Measurements from ENCODE around the gene HBP1. TPM values are rescaled to one million over a fixed set of nuclear protein-coding genes. Genes with fewer than 3 reads are reported as not detected.

The HBP1 gene
- total RNA-seq, 1 donor from 2014 or later: 121 TPM

- Histone ChIP-seq H3K27ac (peak overlapping the region; percentile 66), H3K9ac (no peak overlapping the region), H3F3A (ENCODE audit: low read depth) (no peaks in the 10 kb centered on the region), H3K4me3 (no peak overlapping the region), H3K4me2 (peak overlapping the region; percentile 28), H3K4me1 (peaks cover 17% of the 10 kb centered on the region), H2AFZ (replicated peaks) (no peak overlapping the region), H4K20me1 (ENCODE audit: low read depth) (no peaks in the 10 kb centered on the region), H3K79me2 (ENCODE audit: low read depth) (no peaks in the 10 kb centered on the region), H3K9me3 (ENCODE audit: low read depth) (no peaks in the 10 kb centered on the region), H3K27me3 (no peaks in the 10 kb centered on the region), H3K36me3 (peaks cover 7% of the 10 kb centered on the region)
- Mint-ChIP-seq H3K36me3 (peaks cover 30% of the 10 kb centered on the region), H3K27me3 (ENCODE audit: insufficient read depth, low read depth) (no peaks in the 10 kb centered on the region), H3K4me3 (no peak overlapping the region), H3K27ac (no peak overlapping the region), H3K9me3 (peaks cover 23% of the 10 kb centered on the region), H3K4me1 (peaks cover 10% of the 10 kb centered on the region)
- TF ChIP-seq EZH2 (IDR thresholded peaks at IDR 0.05): no peak
- no peak for TF ChIP-seq EZH2phosphoT487 (IDR thresholded peaks at IDR 0.05)
- no peak for TF ChIP-seq CTCF (IDR thresholded peaks at IDR 0.05)
- DNase-seq (ENCODE audit: low spot score): no peak
Observed at GRCh38 chr7:107248551-107249316, 79.9 kb downstream of the HBP1 start.

- H3K9ac ChIP-seq: no peak overlapping the region
- no peak overlapping the region for H3K27ac Mint-ChIP-seq
Observed at GRCh38 chr7:107251963-107252362, 83.2 kb downstream of the HBP1 start.

More at GRCh38 chr7:107251963-107252362, 83.2 kb downstream of the HBP1 start:
- TF ChIP-seq CTCF (IDR thresholded peaks at IDR 0.05): no peak
- TF ChIP-seq EZH2phosphoT487 (IDR thresholded peaks at IDR 0.05): no peak
- TF ChIP-seq EZH2 (IDR thresholded peaks at IDR 0.05): no peak
- Histone ChIP-seq H3K4me2 (no peak overlapping the region), H3K27ac (no peak overlapping the region), H3K4me3 (no peak overlapping the region), H3K9me3 (ENCODE audit: low read depth) (no peaks in the 10 kb centered on the region), H4K20me1 (ENCODE audit: low read depth) (no peaks in the 10 kb centered on the region), H3K36me3 (no peaks in the 10 kb centered on the region), H3K79me2 (ENCODE audit: low read depth) (no peaks in the 10 kb centered on the region), H3K4me1 (peaks cover 17% of the 10 kb centered on the region), H2AFZ (replicated peaks) (no peak overlapping the region), H3F3A (ENCODE audit: low read depth) (no peaks in the 10 kb centered on the region), H3K27me3 (no peaks in the 10 kb centered on the region)
- no peak overlapping the region for H3K4me3 Mint-ChIP-seq
- peaks cover 10% of the 10 kb centered on the region for H3K4me1 Mint-ChIP-seq
- peaks cover 8% of the 10 kb centered on the region for H3K36me3 Mint-ChIP-seq
- no peaks in the 10 kb centered on the region for H3K27me3 Mint-ChIP-seq (ENCODE audit: insufficient read depth, low read depth)
- no peak for DNase-seq (ENCODE audit: low spot score)
- peaks cover 2% of the 10 kb centered on the region for H3K9me3 Mint-ChIP-seq

Other genes starting within 250 kb of the HBP1 start
- 29.1 and 43.4 TPM in 2 replicates for gene PRKAR2B, start 124.3 kb upstream of the HBP1 start, total RNA-seq (ENCODE audit: low replicate concordance)